Calu3 (cell line): ENCODE measurements around the gene SORBS1. TPM values are rescaled to one million over a fixed set of nuclear protein-coding genes. Genes with fewer than 3 reads are reported as not detected.

Experiments used
- BruUV-seq: library from RNA; stranded (reverse); fragments of 400-500 nt; replicated peaks from 2 replicates; lab custom pipeline; 2021; lab: Mats Ljungman, UMichigan
- CTCF ChIA-PET: fragments of 300-600 bp; sonication (Branson Sonifier 250); formaldehyde crosslinking; loops from one replicate; lab custom pipeline; 2022; ENCODE audit warnings: antibody characterized with exemption; lab: Charles Lee
- DNase-seq: peaks from one replicate; pipeline ENCODE4 v3.0.0; 2022
- H3K27ac Mint-ChIP-seq: one replicate; pipeline ENCODE4 v1.8.0; 2022; ENCODE audit warnings: mixed read lengths; ENCODE audit not compliant: unreplicated experiment
- H3K27me3 Mint-ChIP-seq: one replicate; pipeline ENCODE4 v1.8.0; 2022; ENCODE audit warnings: mixed read lengths; ENCODE audit not compliant: unreplicated experiment
- H3K36me3 Mint-ChIP-seq: one replicate; pipeline ENCODE4 v1.8.0; 2022; ENCODE audit warnings: mild to moderate bottlenecking, moderate library complexity, mixed read lengths; ENCODE audit not compliant: insufficient read depth, unreplicated experiment
- H3K4me1 Mint-ChIP-seq: one replicate; pipeline ENCODE4 v1.8.0; 2022; ENCODE audit warnings: mild to moderate bottlenecking, low read depth, mixed read lengths; ENCODE audit not compliant: unreplicated experiment
- H3K4me3 Mint-ChIP-seq: one replicate; pipeline ENCODE4 v1.8.0; 2022; ENCODE audit warnings: mild to moderate bottlenecking, low read depth, moderate library complexity, mixed read lengths; ENCODE audit not compliant: unreplicated experiment
- H3K9me3 Mint-ChIP-seq: one replicate; pipeline ENCODE4 v1.8.0; 2022; ENCODE audit warnings: low read depth, mixed read lengths; ENCODE audit not compliant: unreplicated experiment
- intact Hi-C: fragments of 100-400 bp; cut with micrococcal nuclease; formaldehyde crosslinking; loops from one replicate; pipeline ENCODE4 v1.10.0; 2022; ENCODE audit not compliant: unreplicated experiment
- total RNA-seq: library from RNA; stranded (reverse); gene quantifications from 2 replicates; pipeline ENCODE4 v1.2.3, GENCODE V29; 2022
- TF ChIP-seq, protein P1 (sequence below): fragments of 200-600 bp; IDR thresholded peaks from one replicate; pipeline ENCODE4 v1.8.0; 2022; ENCODE audit warnings: antibody characterized with exemption; ENCODE audit not compliant: unreplicated experiment

The SORBS1 gene
- total RNA-seq, 1 experiment from 2014 or later: 2.8 TPM

DNA sequence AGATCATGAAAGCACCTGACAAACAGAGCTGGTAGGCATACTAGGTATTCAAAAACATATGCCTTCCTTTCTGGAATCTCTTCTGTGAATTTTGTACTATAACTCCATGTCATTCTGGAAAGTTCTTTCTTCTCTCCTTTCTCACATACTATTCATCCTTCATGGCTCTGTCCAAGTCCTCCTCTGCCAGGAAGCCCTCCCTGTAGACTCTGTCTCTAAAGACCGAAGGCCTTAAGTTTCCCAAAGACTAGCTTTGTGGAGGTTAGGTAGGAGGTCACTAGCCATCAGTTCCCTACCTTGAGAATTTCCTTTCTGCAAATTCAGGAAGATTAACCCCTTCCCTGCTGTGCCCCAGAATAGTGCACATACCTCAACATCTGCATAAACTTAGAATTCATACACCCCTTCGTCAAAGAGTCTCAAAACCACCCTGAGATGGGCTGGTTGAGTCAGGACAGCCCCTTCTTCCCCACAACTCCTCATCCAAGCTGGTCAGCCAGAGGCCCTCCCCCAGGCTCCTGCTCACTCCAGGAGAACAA is 20.6 kb downstream of the SORBS1 start:
- TF ChIP-seq, protein P1, sequence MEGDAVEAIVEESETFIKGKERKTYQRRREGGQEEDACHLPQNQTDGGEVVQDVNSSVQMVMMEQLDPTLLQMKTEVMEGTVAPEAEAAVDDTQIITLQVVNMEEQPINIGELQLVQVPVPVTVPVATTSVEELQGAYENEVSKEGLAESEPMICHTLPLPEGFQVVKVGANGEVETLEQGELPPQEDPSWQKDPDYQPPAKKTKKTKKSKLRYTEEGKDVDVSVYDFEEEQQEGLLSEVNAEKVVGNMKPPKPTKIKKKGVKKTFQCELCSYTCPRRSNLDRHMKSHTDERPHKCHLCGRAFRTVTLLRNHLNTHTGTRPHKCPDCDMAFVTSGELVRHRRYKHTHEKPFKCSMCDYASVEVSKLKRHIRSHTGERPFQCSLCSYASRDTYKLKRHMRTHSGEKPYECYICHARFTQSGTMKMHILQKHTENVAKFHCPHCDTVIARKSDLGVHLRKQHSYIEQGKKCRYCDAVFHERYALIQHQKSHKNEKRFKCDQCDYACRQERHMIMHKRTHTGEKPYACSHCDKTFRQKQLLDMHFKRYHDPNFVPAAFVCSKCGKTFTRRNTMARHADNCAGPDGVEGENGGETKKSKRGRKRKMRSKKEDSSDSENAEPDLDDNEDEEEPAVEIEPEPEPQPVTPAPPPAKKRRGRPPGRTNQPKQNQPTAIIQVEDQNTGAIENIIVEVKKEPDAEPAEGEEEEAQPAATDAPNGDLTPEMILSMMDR: no peak
- intact Hi-C loops: no loop called here
- DNase-seq: no peak
- H3K36me3 Mint-ChIP-seq: no peaks in the 10 kb centered on the region
- CTCF ChIA-PET: no interaction called here
- no peak overlapping the region for H3K4me3 Mint-ChIP-seq
- no peaks in the 10 kb centered on the region for H3K9me3 Mint-ChIP-seq
- H3K27ac Mint-ChIP-seq: no peak overlapping the region
- H3K27me3 Mint-ChIP-seq: no peaks in the 10 kb centered on the region
- peaks cover 30% of the 10 kb centered on the region for H3K4me1 Mint-ChIP-seq
- BruUV-seq: no TSS peak

DNA sequence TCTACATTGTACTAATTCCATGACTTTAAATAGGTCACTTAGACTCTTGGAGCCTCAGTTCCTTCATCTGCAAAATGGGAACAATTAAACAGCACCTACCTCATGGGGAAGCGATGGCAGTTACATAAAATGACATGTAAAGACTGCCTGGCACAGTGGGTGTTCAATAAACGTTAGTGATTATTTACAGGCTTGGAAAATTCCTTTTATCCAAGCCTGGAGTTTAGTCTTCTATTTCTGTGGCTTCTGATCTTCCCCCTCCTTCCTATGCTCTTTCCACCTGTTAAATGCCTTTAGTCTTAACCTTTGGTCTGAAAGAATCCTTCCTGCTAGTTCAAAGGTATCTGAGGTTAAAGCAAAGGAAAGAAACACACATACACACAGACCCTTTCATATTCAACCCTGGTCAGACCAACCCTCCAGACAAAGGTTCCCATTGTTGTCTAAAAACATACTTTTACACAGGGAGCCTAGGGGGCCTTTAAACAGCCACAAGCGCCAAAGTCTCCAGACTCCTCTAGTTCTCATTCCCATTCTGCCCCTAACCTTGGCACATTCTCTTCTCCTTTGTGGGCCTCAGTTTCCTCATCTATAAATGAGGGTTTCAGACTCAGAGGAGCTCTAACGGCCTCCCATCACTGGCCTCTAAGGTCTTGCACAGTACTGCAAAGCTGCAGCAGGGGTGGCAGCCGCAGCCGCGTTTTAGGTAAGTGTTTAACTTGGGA is 21.4 kb downstream of the SORBS1 start:
- H3K27me3 Mint-ChIP-seq: no peaks in the 10 kb centered on the region
- peaks cover 30% of the 10 kb centered on the region for H3K4me1 Mint-ChIP-seq
- CTCF ChIA-PET: no interaction called here
- DNase-seq: no peak
- H3K27ac Mint-ChIP-seq: no peak overlapping the region
- BruUV-seq: no TSS peak
- intact Hi-C loops: no loop called here
- no peaks in the 10 kb centered on the region for H3K36me3 Mint-ChIP-seq
- TF ChIP-seq, protein P1: no peak
- no peaks in the 10 kb centered on the region for H3K9me3 Mint-ChIP-seq
- H3K4me3 Mint-ChIP-seq: no peak overlapping the region

DNA sequence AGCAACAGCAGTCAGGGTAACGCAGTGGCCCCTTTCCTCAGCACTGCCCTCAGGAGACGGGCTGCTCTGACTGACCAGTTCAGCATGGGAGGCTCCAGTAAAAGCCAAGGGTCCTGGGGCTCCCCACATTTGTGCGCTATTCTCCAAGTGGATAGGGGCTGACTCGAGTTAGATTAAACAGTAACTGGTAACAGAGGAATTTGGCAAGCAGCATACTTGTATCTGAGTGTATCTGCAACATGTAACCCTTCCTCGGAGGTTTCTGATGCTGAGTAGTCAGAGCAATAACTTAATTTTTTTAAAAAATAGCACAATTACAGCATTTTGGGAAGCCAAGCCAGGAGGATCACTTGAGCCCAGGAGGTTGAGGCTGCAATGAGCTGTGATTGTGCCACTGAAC is 22.8 kb downstream of the SORBS1 start:
- no TSS peak for BruUV-seq
- intact Hi-C loops: no loop called here

DNA sequence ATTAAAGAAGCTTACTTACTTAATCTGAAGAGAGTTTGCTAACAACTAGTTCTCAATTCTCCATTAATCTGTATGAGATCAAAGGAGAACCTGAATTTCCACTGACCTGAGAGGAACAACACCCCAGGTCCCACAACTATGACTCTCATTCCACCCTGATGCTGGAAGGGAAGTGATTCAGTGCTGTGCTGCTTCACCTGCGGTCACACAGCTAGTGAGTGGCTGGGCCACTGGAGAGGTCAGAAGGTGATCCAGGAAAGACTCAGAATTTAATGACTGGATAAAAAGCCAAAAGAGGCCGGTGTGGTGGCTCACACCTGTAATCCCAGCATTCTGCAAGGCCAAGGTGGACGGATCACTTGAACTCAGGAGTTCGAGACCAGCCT is 23.6 kb downstream of the SORBS1 start:
- H3K4me1 Mint-ChIP-seq: peaks cover 30% of the 10 kb centered on the region
- peak; percentile 24 for DNase-seq

More for the DNA sequence above, 22.8 kb downstream of the SORBS1 start:
- TF ChIP-seq, protein P1: no peak
- H3K27me3 Mint-ChIP-seq: no peaks in the 10 kb centered on the region
- CTCF ChIA-PET: no interaction called here
- H3K36me3 Mint-ChIP-seq: no peaks in the 10 kb centered on the region
- DNase-seq: no peak
- peaks cover 30% of the 10 kb centered on the region for H3K4me1 Mint-ChIP-seq
- no peak overlapping the region for H3K4me3 Mint-ChIP-seq
- H3K27ac Mint-ChIP-seq: no peak overlapping the region
- H3K9me3 Mint-ChIP-seq: no peaks in the 10 kb centered on the region

More for the DNA sequence above, 23.6 kb downstream of the SORBS1 start:
- TF ChIP-seq, protein P1: no peak
- Mint-ChIP-seq H3K9me3 (no peaks in the 10 kb centered on the region), H3K36me3 (no peaks in the 10 kb centered on the region), H3K27ac (no peak overlapping the region), H3K27me3 (no peaks in the 10 kb centered on the region), H3K4me3 (no peak overlapping the region)
- intact Hi-C loops: no loop called here
- no TSS peak for BruUV-seq
- CTCF ChIA-PET: no interaction called here
